Measurements from ENCODE around the gene USP5.

- TF ChIP-seq CTCF (optimal IDR thresholded peaks at IDR 0.05 in 1 of 3, IDR thresholded peaks at IDR 0.05 in 1 of 3, conservative IDR thresholded peaks at IDR 0.05 in 1 of 3; ENCODE audit: extremely low read depth in 1 of 3, insufficient read depth in 2 of 3, low read length in 3 of 3), result no peak
- no peak for TF ChIP-seq EZH2 (IDR thresholded peaks at IDR 0.05; ENCODE audit: low read length)
These were observed 42.4 kb downstream of the USP5 start for GRCh38 chr12:6894321-6894720.
